Stimulated activated CD8-positive, alpha-beta memory T cell treated with anti-CD3 and anti-CD28 coated beads, Interleukin-12 subunit alpha, Interleukin-12 subunit beta, amount 100 ng/mL, for 24 hours (primary cell): ENCODE data around the gene PATE3.

Experiments used
- DNase-seq: peaks from one replicate; pipeline ENCODE4 v3.0.0-alpha.2; 2020; ENCODE audit errors: extremely low read depth

Gene PATE3

GRCh38 chr11:125787827-125788226 lies at the start of gene PATE3:
Gene PATE3, plus strand, starts transcription at chr11:125788127. Its CDS starts 25 bp downstream, at chr11:125788152.
- no peak for DNase-seq

GRCh38 chr11:125740617-125741016 lies 47.3 kb upstream of the PATE3 start:
- no peak for DNase-seq

GRCh38 chr11:125743681-125744080 lies 44.2 kb upstream of the PATE3 start:
- no peak for DNase-seq

GRCh38 chr11:125745979-125746378 lies 41.9 kb upstream of the PATE3 start, which contains the start of gene PATE1:
Gene PATE1, plus strand, starts transcription at chr11:125746279. Its CDS starts 26 bp downstream, at chr11:125746305.
- no peak for DNase-seq

- DNase-seq: no peak
Observed at GRCh38 chr11:125750629-125751028, 37.3 kb upstream of the PATE3 start.

GRCh38 chr11:125756050-125756449 lies 31.9 kb upstream of the PATE3 start:
- no peak for DNase-seq

GRCh38 chr11:125762445-125762844 lies 25.5 kb upstream of the PATE3 start:
- DNase-seq: no peak

- no peak for DNase-seq
Observed at GRCh38 chr11:125763483-125763882, 24.4 kb upstream of the PATE3 start.

GRCh38 chr11:125766251-125766650 lies 21.7 kb upstream of the PATE3 start:
- DNase-seq: no peak

- DNase-seq: no peak
Observed at GRCh38 chr11:125768336-125769046, 19.4 kb upstream of the PATE3 start.

- DNase-seq: no peak
Observed at GRCh38 chr11:125770583-125770982, 17.3 kb upstream of the PATE3 start.

GRCh38 chr11:125772834-125773505 lies 15.0 kb upstream of the PATE3 start:
- no peak for DNase-seq

- no peak for DNase-seq
Observed at GRCh38 chr11:125773516-125773915, 14.4 kb upstream of the PATE3 start.

- no peak for DNase-seq
Observed at GRCh38 chr11:125777309-125777708, 10.6 kb upstream of the PATE3 start.

GRCh38 chr11:125778728-125779127 lies 9.2 kb upstream of the PATE3 start, which contains the start of gene PATE2:
Gene PATE2, minus strand, starts transcription at chr11:125778828. Its CDS starts 55 bp downstream, at chr11:125778773.
- DNase-seq: no peak

- no peak for DNase-seq
Observed at GRCh38 chr11:125784678-125785077, 3.2 kb upstream of the PATE3 start.

GRCh38 chr11:125790825-125791224 lies 2.9 kb downstream of the PATE3 start:
- no peak for DNase-seq

- DNase-seq: no peak
Observed at GRCh38 chr11:125797641-125798040, 9.7 kb downstream of the PATE3 start.

- DNase-seq: no peak
Observed at GRCh38 chr11:125799808-125800207, 11.9 kb downstream of the PATE3 start.

- no peak for DNase-seq
Observed at GRCh38 chr11:125802387-125802786, 14.5 kb downstream of the PATE3 start.

GRCh38 chr11:125807909-125808308 lies 20.0 kb downstream of the PATE3 start:
- DNase-seq: no peak

- no peak for DNase-seq
Observed at GRCh38 chr11:125833016-125833415, 45.1 kb downstream of the PATE3 start, which contains the start of gene PATE4. Gene PATE4, plus strand, starts transcription at chr11:125833316. Its CDS starts 44 bp downstream, at chr11:125833360.

- no peak for DNase-seq
Observed at GRCh38 chr11:125835748-125836147, 47.8 kb downstream of the PATE3 start.
